ENCODE measurements around the gene LCMT2. TPM values are rescaled to one million over a fixed set of nuclear protein-coding genes. Genes with fewer than 3 reads are reported as not detected.
A peak's percentile ranks its signal among the peaks of the same experiment; 100 is the strongest.

LCMT2 gene
- total and polyA plus RNA-seq, 2 experiments from 2014 or later = 2.3 to 7.1 TPM

DNA sequence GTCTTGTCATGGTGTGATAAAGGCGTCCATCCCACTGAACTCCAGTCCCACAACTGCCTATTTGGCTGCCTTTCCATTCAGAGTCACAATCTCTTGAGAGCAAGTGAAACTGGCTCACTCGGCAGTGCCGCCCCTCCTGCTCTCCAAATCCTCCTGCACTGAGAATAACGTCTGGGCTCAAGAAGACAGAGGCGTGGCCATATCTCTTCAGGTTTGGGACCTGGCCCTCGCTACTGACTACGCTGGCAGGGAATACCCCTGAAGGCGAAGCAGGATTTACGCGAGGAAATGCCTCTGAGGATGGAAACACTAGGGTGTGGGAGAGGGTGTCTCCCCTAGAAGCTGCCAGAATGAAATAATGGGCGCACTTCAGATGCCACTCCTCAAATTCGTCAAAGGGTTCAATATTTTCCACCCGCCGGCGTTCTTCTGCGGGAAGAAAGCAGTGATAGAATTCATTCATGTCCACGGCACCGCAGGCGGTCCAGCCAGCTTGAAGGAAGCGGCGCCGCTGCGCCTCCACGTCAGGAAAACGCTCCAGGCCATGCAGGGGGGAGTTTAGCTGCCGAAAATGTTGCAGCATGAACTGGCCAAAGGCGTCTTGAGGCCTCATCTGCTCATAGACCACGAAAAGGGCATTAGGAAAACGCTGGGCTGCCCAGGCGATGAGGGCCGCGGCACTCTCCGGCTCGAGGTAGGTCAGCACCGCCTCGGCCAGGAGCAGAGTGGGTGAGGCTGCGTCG is 985 bp downstream of the LCMT2 start:
- Mint-ChIP-seq H3K4me1 (peaks cover 17% of the 10 kb centered on the region), H3K27ac (peak overlapping the region; percentile 97; the same call in 1 of the 2 replicates), H3K27me3 (ENCODE audit: insufficient read depth, low read depth, poor library complexity) (peaks cover 6% of the 10 kb centered on the region), H3K9me3 (no peaks in the 10 kb centered on the region; the same call in 2 of the 3 replicates), H3K4me3 (peak overlapping the region; percentile 91), H3K36me3 (ENCODE audit: low read depth) (peaks cover 5% of the 10 kb centered on the region; the same call in 2 of the 3 replicates)
- DNase-seq (ENCODE audit: low spot score) (peak; percentile 62), ATAC-seq (no peak; the same call in 2 of the 3 replicates)
- H4K20me1 ChIP-seq (replicated peaks; ENCODE audit: insufficient read depth) = peaks cover 15% of the 10 kb centered on the region
- peaks cover 15% of the 10 kb centered on the region for H3K79me2 ChIP-seq (replicated peaks; ENCODE audit: insufficient read depth)
- TF ChIP-seq NANOG (IDR thresholded peaks at IDR 0.05; ENCODE audit: borderline replicate concordance) = no peak
- no peak for TF ChIP-seq ZNF331 (CRISPR knock-in tag; IDR thresholded peaks at IDR 0.05; ENCODE audit: low read depth)
- TF ChIP-seq STAT1 (IDR thresholded peaks at IDR 0.05; ENCODE audit: unreplicated experiment) = no peak
- TF ChIP-seq, protein P1, sequence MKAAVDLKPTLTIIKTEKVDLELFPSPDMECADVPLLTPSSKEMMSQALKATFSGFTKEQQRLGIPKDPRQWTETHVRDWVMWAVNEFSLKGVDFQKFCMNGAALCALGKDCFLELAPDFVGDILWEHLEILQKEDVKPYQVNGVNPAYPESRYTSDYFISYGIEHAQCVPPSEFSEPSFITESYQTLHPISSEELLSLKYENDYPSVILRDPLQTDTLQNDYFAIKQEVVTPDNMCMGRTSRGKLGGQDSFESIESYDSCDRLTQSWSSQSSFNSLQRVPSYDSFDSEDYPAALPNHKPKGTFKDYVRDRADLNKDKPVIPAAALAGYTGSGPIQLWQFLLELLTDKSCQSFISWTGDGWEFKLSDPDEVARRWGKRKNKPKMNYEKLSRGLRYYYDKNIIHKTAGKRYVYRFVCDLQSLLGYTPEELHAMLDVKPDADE (IDR thresholded peaks at IDR 0.05) = no peak
- TF ChIP-seq, protein P2, sequence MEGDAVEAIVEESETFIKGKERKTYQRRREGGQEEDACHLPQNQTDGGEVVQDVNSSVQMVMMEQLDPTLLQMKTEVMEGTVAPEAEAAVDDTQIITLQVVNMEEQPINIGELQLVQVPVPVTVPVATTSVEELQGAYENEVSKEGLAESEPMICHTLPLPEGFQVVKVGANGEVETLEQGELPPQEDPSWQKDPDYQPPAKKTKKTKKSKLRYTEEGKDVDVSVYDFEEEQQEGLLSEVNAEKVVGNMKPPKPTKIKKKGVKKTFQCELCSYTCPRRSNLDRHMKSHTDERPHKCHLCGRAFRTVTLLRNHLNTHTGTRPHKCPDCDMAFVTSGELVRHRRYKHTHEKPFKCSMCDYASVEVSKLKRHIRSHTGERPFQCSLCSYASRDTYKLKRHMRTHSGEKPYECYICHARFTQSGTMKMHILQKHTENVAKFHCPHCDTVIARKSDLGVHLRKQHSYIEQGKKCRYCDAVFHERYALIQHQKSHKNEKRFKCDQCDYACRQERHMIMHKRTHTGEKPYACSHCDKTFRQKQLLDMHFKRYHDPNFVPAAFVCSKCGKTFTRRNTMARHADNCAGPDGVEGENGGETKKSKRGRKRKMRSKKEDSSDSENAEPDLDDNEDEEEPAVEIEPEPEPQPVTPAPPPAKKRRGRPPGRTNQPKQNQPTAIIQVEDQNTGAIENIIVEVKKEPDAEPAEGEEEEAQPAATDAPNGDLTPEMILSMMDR (conservative IDR thresholded peaks at IDR 0.05; ENCODE audit: low read depth in 2 of 2) = no peak
- TF ChIP-seq JUNB (IDR thresholded peaks at IDR 0.05; ENCODE audit: unreplicated experiment) = no peak
- no peak for TF ChIP-seq EZH2phosphoT487 (IDR thresholded peaks at IDR 0.05; ENCODE audit: unreplicated experiment)
- no peak for TF ChIP-seq POLR2AphosphoS5 (IDR thresholded peaks at IDR 0.05; ENCODE audit: low read depth)
- no peak for TF ChIP-seq EZH2 (IDR thresholded peaks at IDR 0.05; ENCODE audit: low read depth, unreplicated experiment)
- TF ChIP-seq, protein P3, sequence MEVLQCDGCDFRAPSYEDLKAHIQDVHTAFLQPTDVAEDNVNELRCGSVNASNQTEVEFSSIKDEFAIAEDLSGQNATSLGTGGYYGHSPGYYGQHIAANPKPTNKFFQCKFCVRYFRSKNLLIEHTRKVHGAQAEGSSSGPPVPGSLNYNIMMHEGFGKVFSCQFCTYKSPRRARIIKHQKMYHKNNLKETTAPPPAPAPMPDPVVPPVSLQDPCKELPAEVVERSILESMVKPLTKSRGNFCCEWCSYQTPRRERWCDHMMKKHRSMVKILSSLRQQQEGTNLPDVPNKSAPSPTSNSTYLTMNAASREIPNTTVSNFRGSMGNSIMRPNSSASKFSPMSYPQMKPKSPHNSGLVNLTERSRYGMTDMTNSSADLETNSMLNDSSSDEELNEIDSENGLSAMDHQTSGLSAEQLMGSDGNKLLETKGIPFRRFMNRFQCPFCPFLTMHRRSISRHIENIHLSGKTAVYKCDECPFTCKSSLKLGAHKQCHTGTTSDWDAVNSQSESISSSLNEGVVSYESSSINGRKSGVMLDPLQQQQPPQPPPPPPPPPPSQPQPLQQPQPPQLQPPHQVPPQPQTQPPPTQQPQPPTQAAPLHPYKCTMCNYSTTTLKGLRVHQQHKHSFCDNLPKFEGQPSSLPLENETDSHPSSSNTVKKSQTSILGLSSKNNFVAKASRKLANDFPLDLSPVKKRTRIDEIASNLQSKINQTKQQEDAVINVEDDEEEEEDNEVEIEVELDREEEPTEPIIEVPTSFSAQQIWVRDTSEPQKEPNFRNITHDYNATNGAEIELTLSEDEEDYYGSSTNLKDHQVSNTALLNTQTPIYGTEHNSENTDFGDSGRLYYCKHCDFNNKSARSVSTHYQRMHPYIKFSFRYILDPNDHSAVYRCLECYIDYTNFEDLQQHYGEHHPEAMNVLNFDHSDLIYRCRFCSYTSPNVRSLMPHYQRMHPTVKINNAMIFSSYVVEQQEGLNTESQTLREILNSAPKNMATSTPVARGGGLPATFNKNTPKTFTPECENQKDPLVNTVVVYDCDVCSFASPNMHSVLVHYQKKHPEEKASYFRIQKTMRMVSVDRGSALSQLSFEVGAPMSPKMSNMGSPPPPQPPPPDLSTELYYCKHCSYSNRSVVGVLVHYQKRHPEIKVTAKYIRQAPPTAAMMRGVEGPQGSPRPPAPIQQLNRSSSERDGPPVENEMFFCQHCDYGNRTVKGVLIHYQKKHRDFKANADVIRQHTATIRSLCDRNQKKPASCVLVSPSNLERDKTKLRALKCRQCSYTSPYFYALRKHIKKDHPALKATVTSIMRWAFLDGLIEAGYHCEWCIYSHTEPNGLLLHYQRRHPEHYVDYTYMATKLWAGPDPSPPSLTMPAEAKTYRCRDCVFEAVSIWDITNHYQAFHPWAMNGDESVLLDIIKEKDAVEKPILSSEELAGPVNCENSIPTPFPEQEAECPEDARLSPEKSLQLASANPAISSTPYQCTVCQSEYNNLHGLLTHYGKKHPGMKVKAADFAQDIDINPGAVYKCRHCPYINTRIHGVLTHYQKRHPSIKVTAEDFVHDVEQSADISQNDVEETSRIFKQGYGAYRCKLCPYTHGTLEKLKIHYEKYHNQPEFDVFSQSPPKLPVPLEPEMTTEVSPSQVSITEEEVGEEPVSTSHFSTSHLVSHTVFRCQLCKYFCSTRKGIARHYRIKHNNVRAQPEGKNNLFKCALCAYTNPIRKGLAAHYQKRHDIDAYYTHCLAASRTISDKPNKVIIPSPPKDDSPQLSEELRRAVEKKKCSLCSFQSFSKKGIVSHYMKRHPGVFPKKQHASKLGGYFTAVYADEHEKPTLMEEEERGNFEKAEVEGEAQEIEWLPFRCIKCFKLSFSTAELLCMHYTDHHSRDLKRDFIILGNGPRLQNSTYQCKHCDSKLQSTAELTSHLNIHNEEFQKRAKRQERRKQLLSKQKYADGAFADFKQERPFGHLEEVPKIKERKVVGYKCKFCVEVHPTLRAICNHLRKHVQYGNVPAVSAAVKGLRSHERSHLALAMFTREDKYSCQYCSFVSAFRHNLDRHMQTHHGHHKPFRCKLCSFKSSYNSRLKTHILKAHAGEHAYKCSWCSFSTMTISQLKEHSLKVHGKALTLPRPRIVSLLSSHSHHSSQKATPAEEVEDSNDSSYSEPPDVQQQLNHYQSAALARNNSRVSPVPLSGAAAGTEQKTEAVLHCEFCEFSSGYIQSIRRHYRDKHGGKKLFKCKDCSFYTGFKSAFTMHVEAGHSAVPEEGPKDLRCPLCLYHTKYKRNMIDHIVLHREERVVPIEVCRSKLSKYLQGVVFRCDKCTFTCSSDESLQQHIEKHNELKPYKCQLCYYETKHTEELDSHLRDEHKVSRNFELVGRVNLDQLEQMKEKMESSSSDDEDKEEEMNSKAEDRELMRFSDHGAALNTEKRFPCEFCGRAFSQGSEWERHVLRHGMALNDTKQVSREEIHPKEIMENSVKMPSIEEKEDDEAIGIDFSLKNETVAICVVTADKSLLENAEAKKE (CRISPR knock-in tag; IDR thresholded peaks at IDR 0.05) = no peak
- TF ChIP-seq, protein P4, sequence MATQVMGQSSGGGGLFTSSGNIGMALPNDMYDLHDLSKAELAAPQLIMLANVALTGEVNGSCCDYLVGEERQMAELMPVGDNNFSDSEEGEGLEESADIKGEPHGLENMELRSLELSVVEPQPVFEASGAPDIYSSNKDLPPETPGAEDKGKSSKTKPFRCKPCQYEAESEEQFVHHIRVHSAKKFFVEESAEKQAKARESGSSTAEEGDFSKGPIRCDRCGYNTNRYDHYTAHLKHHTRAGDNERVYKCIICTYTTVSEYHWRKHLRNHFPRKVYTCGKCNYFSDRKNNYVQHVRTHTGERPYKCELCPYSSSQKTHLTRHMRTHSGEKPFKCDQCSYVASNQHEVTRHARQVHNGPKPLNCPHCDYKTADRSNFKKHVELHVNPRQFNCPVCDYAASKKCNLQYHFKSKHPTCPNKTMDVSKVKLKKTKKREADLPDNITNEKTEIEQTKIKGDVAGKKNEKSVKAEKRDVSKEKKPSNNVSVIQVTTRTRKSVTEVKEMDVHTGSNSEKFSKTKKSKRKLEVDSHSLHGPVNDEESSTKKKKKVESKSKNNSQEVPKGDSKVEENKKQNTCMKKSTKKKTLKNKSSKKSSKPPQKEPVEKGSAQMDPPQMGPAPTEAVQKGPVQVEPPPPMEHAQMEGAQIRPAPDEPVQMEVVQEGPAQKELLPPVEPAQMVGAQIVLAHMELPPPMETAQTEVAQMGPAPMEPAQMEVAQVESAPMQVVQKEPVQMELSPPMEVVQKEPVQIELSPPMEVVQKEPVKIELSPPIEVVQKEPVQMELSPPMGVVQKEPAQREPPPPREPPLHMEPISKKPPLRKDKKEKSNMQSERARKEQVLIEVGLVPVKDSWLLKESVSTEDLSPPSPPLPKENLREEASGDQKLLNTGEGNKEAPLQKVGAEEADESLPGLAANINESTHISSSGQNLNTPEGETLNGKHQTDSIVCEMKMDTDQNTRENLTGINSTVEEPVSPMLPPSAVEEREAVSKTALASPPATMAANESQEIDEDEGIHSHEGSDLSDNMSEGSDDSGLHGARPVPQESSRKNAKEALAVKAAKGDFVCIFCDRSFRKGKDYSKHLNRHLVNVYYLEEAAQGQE (IDR thresholded peaks at IDR 0.05; ENCODE audit: unreplicated experiment) = no peak
- TF ChIP-seq CREB1 (CRISPR knock-in tag; IDR thresholded peaks at IDR 0.05; ENCODE audit: low read depth) = no peak
- no peak for TF ChIP-seq ZNF114 (CRISPR knock-in tag; IDR thresholded peaks at IDR 0.05)
- peak overlapping the region; percentile 59 for H3K4me3 ChIP-seq
- H3K4me2 ChIP-seq = peak overlapping the region; percentile 81
- no peaks in the 10 kb centered on the region for H3K9me2 ChIP-seq (ENCODE audit: insufficient read depth)
- H3K36me3 ChIP-seq (ENCODE audit: insufficient read depth) = 0 out of 2 replicates have a peak, but pooled peaks cover 6% of the 10 kb centered on the region
- H2AFZ ChIP-seq = peak overlapping the region; percentile 85
- H3K27ac ChIP-seq (ENCODE audit: low read depth) = peak overlapping the region; percentile 75; the same call in 1 of the 2 replicates
- H3K27me3 ChIP-seq (ENCODE audit: insufficient read depth) = no peaks in the 10 kb centered on the region
- H3F3A ChIP-seq (replicated peaks; ENCODE audit: low read depth) = peaks cover 2% of the 10 kb centered on the region; the same call in 1 of the 2 replicates
- H3K4me1 ChIP-seq (ENCODE audit: insufficient read depth) = peaks cover 13% of the 10 kb centered on the region

All from GM23338 (cell line).